B cell (primary cell): Measurements from ENCODE around the gene RMND5A. TPM values are rescaled to one million over a fixed set of nuclear protein-coding genes. Genes with fewer than 3 reads are reported as not detected.

Experiments
- ATAC-seq: fragments of 200-7000 bp; cut with Tn5 transposase; one replicate; pipeline ENCODE4 v1.10.0; 2021; ENCODE audit warnings: low read depth, mild to moderate bottlenecking, moderate number of reproducible peaks, moderate library complexity
- CTCF ChIA-PET: fragments of 350-600 bp; sonication (Branson Sonifier 250); formaldehyde crosslinking; loops from one replicate; lab custom pipeline; 2021; ENCODE audit warnings: antibody characterized with exemption, inconsistent platforms; lab: Charles Lee
- POLR2A ChIA-PET: fragments of 350-600 bp; sonication (Branson Sonifier 250); formaldehyde crosslinking; loops from one replicate; lab custom pipeline; 2021; ENCODE audit warnings: antibody characterized with exemption; lab: Charles Lee
- DNase-seq: peaks from one replicate; pipeline ENCODE4 v3.0.0; 2013
- H2AFZ ChIP-seq: 2 replicates; pipeline ENCODE4 v1.6.1; 2012; ENCODE audit warnings: mild to moderate bottlenecking, low read depth, low read length; ENCODE audit not compliant: insufficient read depth, poor library complexity, severe bottlenecking
- H3K27ac ChIP-seq, 2 donors: 1 replicate in 1 of 2; 2 replicates in 1 of 2; pipeline ENCODE4 v1.5.1; 2012 to 2013; ENCODE audit warnings: low read length in 2 of 2, mild to moderate bottlenecking in 2 of 2, moderate library complexity in 1 of 2
- H3K27me3 ChIP-seq, 4 experiments: fragments of 200-600 bp in 1 of 4; sonication (generic) in 1 of 4; replicated peaks in 1 of 4; 1 replicate in 2 of 4; 2 replicates in 2 of 4; pipeline versions ENCODE4 v1.6.1 to v1.7.0; 2013 to 2016; ENCODE audit warnings: low read length in 3 of 4, mild to moderate bottlenecking in 2 of 4, mixed read lengths in 1 of 4, moderate library complexity in 1 of 4; ENCODE audit not compliant: insufficient read depth in 4 of 4, control insufficient read depth in 3 of 4; ENCODE audit errors: control extremely low read depth in 1 of 4
- H3K36me3 ChIP-seq, 2 experiments: replicated peaks in 1 of 2; 1 replicate in 1 of 2; 2 replicates in 1 of 2; pipeline versions ENCODE4 v1.6.1 to v1.7.1; 2013; ENCODE audit warnings: low read length in 1 of 2; ENCODE audit not compliant: insufficient read depth in 2 of 2, control insufficient read depth in 1 of 2; ENCODE audit errors: control extremely low read depth in 1 of 2, extremely low read depth in 1 of 2
- H3K4me1 ChIP-seq, 2 donors: fragments of 200-600 bp in 1 of 2; sonication (generic) in 1 of 2; 1 replicate in 1 of 2; 2 replicates in 1 of 2; pipeline versions ENCODE4 v1.5.1 to v1.6.1; 2013 to 2017; ENCODE audit warnings: low read length in 2 of 2; ENCODE audit not compliant: control insufficient read depth in 2 of 2, insufficient read depth in 2 of 2
- H3K4me2 ChIP-seq: replicated peaks from 2 replicates; pipeline ENCODE3; 2012; ENCODE audit warnings: mild to moderate bottlenecking, low read depth, low read length; ENCODE audit not compliant: poor library complexity, severe bottlenecking
- H3K4me3 ChIP-seq, 5 experiments: fragments of 200-600 bp in 1 of 5; sonication (generic) in 1 of 5; 1 replicate in 3 of 5; 2 replicates in 2 of 5; pipeline versions ENCODE4 v1.5.1 to v1.7.0; 2011 to 2016; ENCODE audit warnings: low read length in 4 of 5, mild to moderate bottlenecking in 4 of 5, low read depth in 2 of 5, control low read depth in 1 of 5, moderate library complexity in 1 of 5; ENCODE audit not compliant: insufficient read depth in 1 of 5; ENCODE audit errors: control extremely low read depth in 1 of 5, extremely low read depth in 1 of 5
- H3K79me2 ChIP-seq: fragments of 200-600 bp; sonication (generic); one replicate; pipeline ENCODE4 v1.6.0; 2016; ENCODE audit warnings: low read length; ENCODE audit not compliant: control insufficient read depth, insufficient read depth
- H3K9ac ChIP-seq: fragments of 200-600 bp; sonication (generic); 2 replicates; pipeline ENCODE4 v1.6.1; 2017; ENCODE audit warnings: mild to moderate bottlenecking, low read length, moderate library complexity
- H3K9me3 ChIP-seq, 3 donors: one replicate each; pipeline versions ENCODE4 v1.6.1 to v1.7.1; 2013; ENCODE audit warnings: low read length in 2 of 3; ENCODE audit not compliant: control insufficient read depth in 2 of 3, insufficient read depth in 1 of 3; ENCODE audit errors: control extremely low read depth in 1 of 3
- H4K20me1 ChIP-seq: 2 replicates; pipeline ENCODE4 v1.6.0; 2012; ENCODE audit warnings: mild to moderate bottlenecking, low read length; ENCODE audit not compliant: insufficient read depth, control insufficient read depth, poor library complexity, severe bottlenecking
- H3K27ac Mint-ChIP-seq: one replicate; pipeline ENCODE4 v1.8.0; 2021; ENCODE audit warnings: mixed read lengths
- H3K27me3 Mint-ChIP-seq: one replicate; pipeline ENCODE4 v1.8.0; 2021; ENCODE audit warnings: mixed read lengths
- H3K4me1 Mint-ChIP-seq: one replicate; pipeline ENCODE4 v1.8.0; 2021; ENCODE audit warnings: mixed read lengths
- H3K4me3 Mint-ChIP-seq: one replicate; pipeline ENCODE4 v1.8.0; 2021; ENCODE audit warnings: mixed read lengths
- H3K9me3 Mint-ChIP-seq: one replicate; pipeline ENCODE4 v1.8.0; 2022; ENCODE audit warnings: mixed read lengths; ENCODE audit not compliant: insufficient read depth
- EZH2 ChIP-seq: IDR thresholded peaks from 2 replicates; pipeline ENCODE4 v1.6.1; 2012; ENCODE audit warnings: borderline replicate concordance, low read depth, mild to moderate bottlenecking, moderate library complexity, low read length; ENCODE audit not compliant: insufficient read depth, poor library complexity, severe bottlenecking
- WGBS: methylation state at CpG from one replicate; pipeline ENCODE4 v1.1.5; 2013; ENCODE audit warnings: missing lambda C conversion rate; ENCODE audit not compliant: insufficient coverage; 5-methylcytosine and 5-hydroxymethylcytosine counted together
- intact Hi-C: fragments of 100-400 bp; cut with micrococcal nuclease; formaldehyde crosslinking; loops from one replicate; pipeline ENCODE4 v1.10.0; 2022
- polyA plus RNA-seq: library from polyadenylated mRNA; depleted of rRNA; stranded (reverse); fragments of >200 nt; gene quantifications from 2 replicates; pipeline ENCODE4 v1.2.3, GENCODE V29; 2012
- total RNA-seq, 2 donors: library from RNA; stranded (reverse); fragments of 120-200 nt in 1 of 2; gene quantifications; 1 replicate in 1 of 2; 2 replicates in 1 of 2; pipeline versions ENCODE4 v1.2.3 to v1.2.4, GENCODE V29; 2013 to 2022
- TF ChIP-seq, protein P1 (sequence below): fragments of 200-600 bp; IDR thresholded peaks from one replicate; pipeline ENCODE4 v1.8.0; 2022; ENCODE audit warnings: antibody characterized with exemption, mild to moderate bottlenecking

Gene RMND5A
- total and polyA plus RNA-seq, 2 donors (not counting 1 experiment from before 2014, with no cell fraction given), result 13.0 to 33.7 TPM

GRCh38 chr2:86821306-86821705 is 101.2 kb downstream of the RMND5A start:
- Mint-ChIP-seq H3K4me1 (no peaks in the 10 kb centered on the region), H3K4me3 (no peak overlapping the region), H3K27ac (no peak overlapping the region), H3K27me3 (peaks cover 11% of the 10 kb centered on the region), H3K9me3 (peaks cover 5% of the 10 kb centered on the region)
- Histone ChIP-seq H3K4me1 (no peaks in the 10 kb centered on the region), H2AFZ (no peak overlapping the region), H3K79me2 (no peaks in the 10 kb centered on the region), H3K9ac (no peak overlapping the region), H3K27me3 (peaks cover 0 to 7% (median 0%) of the 10 kb centered on the region in 4 experiments), H3K9me3 (peaks cover 2 to 15% (median 7%) of the 10 kb centered on the region in 3 donors), H3K4me2 (no peak overlapping the region), H3K4me3 (no peak overlapping the region), H3K27ac (no peak overlapping the region), H4K20me1 (no peaks in the 10 kb centered on the region), H3K36me3 (no peaks in the 10 kb centered on the region)
- WGBS, result 98% methylated on average over 13 of the region's 13 CpGs
- intact Hi-C loops, result no loop called here
- CTCF ChIA-PET, result no interaction called here
- DNase-seq (no peak), ATAC-seq (no peak)
- POLR2A ChIA-PET, result no interaction called here
- TF ChIP-seq EZH2, result no peak

DNA sequence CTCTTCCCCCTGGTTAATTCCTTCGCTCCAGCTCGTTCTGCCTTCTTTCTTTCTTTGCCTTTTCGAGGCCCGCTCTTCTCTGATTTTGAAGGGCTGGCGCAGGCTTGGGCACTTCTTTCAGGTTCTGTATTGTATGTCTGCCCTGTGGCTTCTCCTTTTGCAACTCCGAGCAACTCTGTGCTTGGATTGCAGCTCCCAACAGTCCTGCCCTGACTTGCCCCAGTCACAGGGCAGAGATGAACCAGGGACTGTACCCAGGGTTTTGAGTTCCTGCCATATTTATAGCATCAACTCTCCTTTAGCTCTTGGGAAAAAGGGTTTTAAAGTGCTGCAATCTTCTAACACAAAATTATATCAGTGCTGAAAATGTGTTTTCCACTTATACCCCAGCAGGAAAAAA is 101.8 kb downstream of the RMND5A start:
- Mint-ChIP-seq H3K4me1 (no peaks in the 10 kb centered on the region), H3K27me3 (peaks cover 11% of the 10 kb centered on the region), H3K9me3 (peaks cover 5% of the 10 kb centered on the region), H3K27ac (no peak overlapping the region), H3K4me3 (no peak overlapping the region)
- Histone ChIP-seq H3K27me3 (peaks cover 0 to 7% (median 0%) of the 10 kb centered on the region in 4 experiments), H4K20me1 (no peaks in the 10 kb centered on the region), H3K4me1 (no peaks in the 10 kb centered on the region), H3K27ac (no peak overlapping the region), H3K9ac (no peak overlapping the region), H2AFZ (no peak overlapping the region), H3K79me2 (no peaks in the 10 kb centered on the region), H3K4me3 (no peak overlapping the region), H3K4me2 (no peak overlapping the region), H3K9me3 (peaks cover 2 to 15% (median 7%) of the 10 kb centered on the region in 3 donors), H3K36me3 (no peaks in the 10 kb centered on the region)
- DNase-seq (no peak), ATAC-seq (no peak)
- CTCF ChIA-PET, result no interaction called here
- WGBS, result 100% methylated on average over 6 of the region's 6 CpGs
- intact Hi-C loops, result no loop called here
- TF ChIP-seq, protein P1, sequence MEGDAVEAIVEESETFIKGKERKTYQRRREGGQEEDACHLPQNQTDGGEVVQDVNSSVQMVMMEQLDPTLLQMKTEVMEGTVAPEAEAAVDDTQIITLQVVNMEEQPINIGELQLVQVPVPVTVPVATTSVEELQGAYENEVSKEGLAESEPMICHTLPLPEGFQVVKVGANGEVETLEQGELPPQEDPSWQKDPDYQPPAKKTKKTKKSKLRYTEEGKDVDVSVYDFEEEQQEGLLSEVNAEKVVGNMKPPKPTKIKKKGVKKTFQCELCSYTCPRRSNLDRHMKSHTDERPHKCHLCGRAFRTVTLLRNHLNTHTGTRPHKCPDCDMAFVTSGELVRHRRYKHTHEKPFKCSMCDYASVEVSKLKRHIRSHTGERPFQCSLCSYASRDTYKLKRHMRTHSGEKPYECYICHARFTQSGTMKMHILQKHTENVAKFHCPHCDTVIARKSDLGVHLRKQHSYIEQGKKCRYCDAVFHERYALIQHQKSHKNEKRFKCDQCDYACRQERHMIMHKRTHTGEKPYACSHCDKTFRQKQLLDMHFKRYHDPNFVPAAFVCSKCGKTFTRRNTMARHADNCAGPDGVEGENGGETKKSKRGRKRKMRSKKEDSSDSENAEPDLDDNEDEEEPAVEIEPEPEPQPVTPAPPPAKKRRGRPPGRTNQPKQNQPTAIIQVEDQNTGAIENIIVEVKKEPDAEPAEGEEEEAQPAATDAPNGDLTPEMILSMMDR, result no peak
- no peak for TF ChIP-seq EZH2
- POLR2A ChIA-PET, result no interaction called here
